Colonic mucosa (tissue), 4 donors: ENCODE measurements around the gene RNF217. TPM values are rescaled to one million over a fixed set of nuclear protein-coding genes. Genes with fewer than 3 reads are reported as not detected.

Source experiments
- DNase-seq: peaks from one replicate; pipeline ENCODE4 v3.0.0-alpha.2; 2020
- H3K27ac ChIP-seq: fragments of 200-600 bp; one replicate; pipeline ENCODE4 v1.8.0; 2021
- H3K27me3 ChIP-seq: fragments of 200-600 bp; one replicate; pipeline ENCODE4 v1.8.0; 2021
- H3K36me3 ChIP-seq: fragments of 200-600 bp; one replicate; pipeline ENCODE4 v1.8.0; 2021
- H3K4me1 ChIP-seq: fragments of 200-600 bp; one replicate; pipeline ENCODE4 v1.8.0; 2021; ENCODE audit warnings: mild to moderate bottlenecking
- H3K4me3 ChIP-seq: fragments of 200-600 bp; one replicate; pipeline ENCODE4 v1.8.0; 2021
- H3K9ac ChIP-seq, 2 donors: one replicate each; pipeline ENCODE4 v1.7.0; 2013; ENCODE audit warnings: control low read depth in 2 of 2, low read depth in 2 of 2, low read length in 2 of 2
- H3K9me3 ChIP-seq: fragments of 200-600 bp; one replicate; pipeline ENCODE4 v1.8.0; 2021
- CTCF ChIP-seq: fragments of 200-600 bp; IDR thresholded peaks from one replicate; pipeline ENCODE4 v1.8.0; 2022; ENCODE audit warnings: antibody characterized with exemption, mild to moderate bottlenecking
- intact Hi-C: fragments of 100-400 bp; cut with DNase I; formaldehyde crosslinking; loops from one replicate; pipeline ENCODE4 v1.14.1; 2022
- total RNA-seq, 2 donors: library from RNA; stranded (reverse); fragmentation: NEBNext Ultra II Directional in 1 of 2; extraction: Animal tissue kit (Norgen Biotek cat#: 25700) in 1 of 2; gene quantifications; one replicate each; pipeline ENCODE4 v1.2.1, GENCODE V29; 2021
- donor health status: healthy.
- donor health status: DM: no; HTN: no; CAD: no.
- donor health status: DM: no; HTN: no; CAD: no.

Gene RNF217
- total RNA-seq, 2 donors from 2014 or later: 9.1 to 20.4 TPM

GRCh38 chr6:124947971-124948451 is 14.2 kb upstream of the RNF217 start:
- no peaks in the 10 kb centered on the region for H3K4me1 ChIP-seq
- no peaks in the 10 kb centered on the region for H3K36me3 ChIP-seq
- H3K9ac ChIP-seq: no peak overlapping the region
- no peak for TF ChIP-seq CTCF
- intact Hi-C loops: no loop called here
- H3K27me3 ChIP-seq: no peaks in the 10 kb centered on the region
- H3K9me3 ChIP-seq: no peaks in the 10 kb centered on the region
- DNase-seq: no peak
- no peak overlapping the region for H3K4me3 ChIP-seq
- H3K27ac ChIP-seq: no peak overlapping the region

DNA sequence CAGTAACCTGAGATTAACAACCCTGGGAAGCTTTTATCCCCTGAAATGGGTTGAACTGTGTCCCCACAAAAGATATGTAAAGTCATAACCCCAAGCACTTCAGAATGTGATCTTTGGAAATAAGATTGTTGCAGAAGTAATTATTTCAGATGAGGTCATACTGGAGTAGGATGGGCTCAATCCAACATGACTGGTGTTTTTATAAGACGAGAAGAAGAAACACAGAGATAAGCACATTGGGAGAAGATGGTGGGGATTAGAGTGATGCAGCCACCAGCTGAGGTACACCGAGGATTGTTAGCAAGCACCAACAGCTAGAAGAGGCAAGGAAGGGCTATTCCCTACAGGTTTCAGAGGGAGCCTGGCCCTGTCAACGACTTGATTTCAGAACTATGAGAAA is 12.5 kb upstream of the RNF217 start:
- Histone ChIP-seq H3K9ac (no peak overlapping the region), H3K27me3 (no peaks in the 10 kb centered on the region), H3K4me1 (no peaks in the 10 kb centered on the region), H3K27ac (no peak overlapping the region), H3K9me3 (no peaks in the 10 kb centered on the region), H3K36me3 (no peaks in the 10 kb centered on the region), H3K4me3 (no peak overlapping the region)
- DNase-seq: no peak
- intact Hi-C loops: loop anchor here (10.0 kb wide), 1 partner anchor 155 kb away; no protein-coding TSS in a partner anchor
- TF ChIP-seq CTCF: no peak

GRCh38 chr6:124953808-124954207 is 8.4 kb upstream of the RNF217 start:
- Histone ChIP-seq H3K4me1 (no peaks in the 10 kb centered on the region), H3K4me3 (no peak overlapping the region), H3K27me3 (no peaks in the 10 kb centered on the region), H3K36me3 (no peaks in the 10 kb centered on the region), H3K9ac (no peak overlapping the region), H3K9me3 (no peaks in the 10 kb centered on the region), H3K27ac (no peak overlapping the region)
- intact Hi-C loops: loop anchor here (10.0 kb wide), 1 partner anchor 151 kb away; no protein-coding TSS in a partner anchor
- no peak for TF ChIP-seq CTCF
- DNase-seq: no peak

DNA sequence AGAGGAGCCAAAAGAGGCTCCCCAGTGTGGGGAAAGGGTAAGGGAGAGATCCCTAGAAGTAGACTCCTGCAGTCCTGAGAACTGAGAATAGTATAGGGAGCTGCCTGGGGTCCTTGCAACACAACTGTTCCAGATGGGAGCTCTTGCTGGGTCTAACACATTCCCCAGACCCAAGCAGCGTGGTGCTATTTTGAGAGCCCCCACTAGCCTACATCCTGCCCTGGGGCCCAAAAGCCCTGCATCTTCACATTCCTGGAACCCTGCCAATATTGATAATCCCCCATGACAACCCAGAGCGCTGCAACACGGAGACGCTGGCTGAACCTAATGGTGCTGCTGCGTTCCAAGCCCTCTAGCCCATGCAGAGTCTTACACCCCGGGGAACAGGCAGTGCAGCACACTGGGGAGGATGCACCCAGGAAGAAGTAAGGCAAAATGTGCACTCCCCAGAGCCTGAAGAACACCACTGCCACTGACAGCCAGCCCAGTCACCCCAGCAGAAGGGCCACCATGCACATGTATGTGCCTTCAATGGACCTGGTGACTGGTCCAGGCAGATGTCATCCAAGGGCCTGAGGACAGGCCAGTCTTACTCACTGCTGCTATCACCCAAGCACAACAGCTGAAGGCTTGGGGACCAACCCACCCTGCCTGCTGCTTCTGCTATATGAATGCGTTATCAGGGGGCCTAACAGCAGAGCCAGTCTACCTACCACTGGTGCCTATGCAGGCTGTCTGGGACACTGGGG is 7.0 kb upstream of the RNF217 start:
- Histone ChIP-seq H3K27me3 (no peaks in the 10 kb centered on the region), H3K36me3 (no peaks in the 10 kb centered on the region), H3K4me3 (no peak overlapping the region), H3K4me1 (no peaks in the 10 kb centered on the region), H3K27ac (no peak overlapping the region), H3K9ac (no peak overlapping the region), H3K9me3 (no peaks in the 10 kb centered on the region)
- intact Hi-C loops: loop anchor here (10.0 kb wide), 1 partner anchor 150 kb away; no protein-coding TSS in a partner anchor
- no peak for TF ChIP-seq CTCF
- no peak for DNase-seq

GRCh38 chr6:124956018-124956417 is 6.2 kb upstream of the RNF217 start:
- H3K4me3 ChIP-seq: no peak overlapping the region
- H3K9me3 ChIP-seq: no peaks in the 10 kb centered on the region
- TF ChIP-seq CTCF: no peak
- no peaks in the 10 kb centered on the region for H3K27me3 ChIP-seq
- H3K4me1 ChIP-seq: no peaks in the 10 kb centered on the region
- no peak overlapping the region for H3K9ac ChIP-seq
- intact Hi-C loops: loop anchor here (10.0 kb wide), 1 partner anchor 149 kb away; no protein-coding TSS in a partner anchor
- DNase-seq: no peak
- no peak overlapping the region for H3K27ac ChIP-seq
- H3K36me3 ChIP-seq: no peaks in the 10 kb centered on the region
